IPS-18a (cell line): ENCODE data around the gene TSPYL1.
"Not testable (repeated sequence)": the region's sequence is repeated elsewhere in the genome, so short reads cannot be mapped to it uniquely, and the experiment has no call there.

Experiments used
- H3K27ac ChIP-seq: one replicate; pipeline ENCODE4 v1.5.1; 2013; ENCODE audit warnings: low read length
- H3K27me3 ChIP-seq: one replicate; pipeline ENCODE4 v1.6.1; 2013; ENCODE audit warnings: mild to moderate bottlenecking, low read length; ENCODE audit not compliant: control insufficient read depth, insufficient read depth
- H3K36me3 ChIP-seq: one replicate; pipeline ENCODE4 v1.6.1; 2013; ENCODE audit warnings: low read depth, low read length; ENCODE audit not compliant: control insufficient read depth
- H3K4me1 ChIP-seq: one replicate; pipeline ENCODE4 v1.6.1; 2013; ENCODE audit warnings: low read depth, low read length; ENCODE audit not compliant: control insufficient read depth
- H3K4me3 ChIP-seq: one replicate; pipeline ENCODE4 v1.5.1; 2013; ENCODE audit warnings: low read length
- H3K9ac ChIP-seq: one replicate; pipeline ENCODE4 v1.6.1; 2013; ENCODE audit warnings: mild to moderate bottlenecking, low read length, moderate library complexity
- H3K9me3 ChIP-seq: one replicate; pipeline ENCODE4 v1.6.1; 2013; ENCODE audit warnings: low read depth, low read length; ENCODE audit not compliant: control insufficient read depth

Gene TSPYL1

DNA sequence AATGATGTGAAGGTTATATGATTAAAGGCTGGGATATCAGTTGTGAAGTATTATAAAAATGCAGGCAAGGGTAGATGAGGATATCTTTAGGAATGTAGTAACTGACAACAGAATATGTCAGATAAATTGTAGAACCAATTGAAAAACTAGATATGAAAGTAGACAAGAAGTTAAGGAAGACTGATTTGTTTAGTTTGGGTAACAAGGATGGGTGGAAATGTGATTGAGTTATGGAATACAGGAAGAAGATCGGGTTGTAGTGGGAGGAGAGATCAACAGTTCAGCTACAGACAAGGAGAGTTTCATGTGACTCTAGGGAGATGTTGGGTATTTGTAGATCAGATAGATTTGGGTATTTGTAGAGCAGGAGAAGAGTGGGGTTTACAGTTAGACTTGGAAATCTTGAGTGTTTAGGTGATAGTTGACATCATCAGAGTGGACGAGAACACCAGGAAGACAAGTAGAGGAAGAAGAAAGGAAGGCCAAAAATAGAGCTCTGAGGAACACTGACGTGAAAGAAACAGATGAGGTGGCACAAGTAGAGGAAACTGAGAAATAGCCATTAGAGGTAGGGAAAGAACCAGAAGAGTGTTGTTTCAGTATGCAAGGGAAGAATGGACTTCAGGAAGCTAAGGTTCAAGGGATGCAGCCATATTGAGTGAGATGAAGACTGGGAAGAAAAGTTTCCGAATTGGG lies 12.1 kb upstream of the TSPYL1 start:
- H3K4me3 ChIP-seq, result no peak overlapping the region
- no peaks in the 10 kb centered on the region for H3K9me3 ChIP-seq
- no peaks in the 10 kb centered on the region for H3K27me3 ChIP-seq
- H3K36me3 ChIP-seq, result no peaks in the 10 kb centered on the region
- H3K4me1 ChIP-seq, result no peaks in the 10 kb centered on the region
- no peak overlapping the region for H3K27ac ChIP-seq
- no peak overlapping the region for H3K9ac ChIP-seq

DNA sequence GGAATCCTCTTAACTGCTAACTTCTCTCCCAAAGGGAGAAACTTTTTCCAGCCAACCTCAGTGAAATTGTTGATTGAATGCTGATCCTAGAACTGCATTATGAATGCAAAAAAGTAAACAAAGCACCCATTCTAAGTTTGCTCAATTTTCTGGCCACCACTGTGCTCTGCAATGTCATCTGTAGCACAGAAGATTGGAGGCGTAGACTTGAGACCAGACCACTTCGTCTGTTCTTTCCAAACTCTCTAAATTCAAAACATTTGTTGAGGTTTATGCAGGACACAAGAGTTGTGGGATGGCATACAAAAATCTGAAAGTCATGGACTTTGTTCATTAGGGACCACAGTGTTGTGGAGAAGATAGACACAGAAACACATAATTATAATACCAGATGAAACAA lies 11.1 kb upstream of the TSPYL1 start:
- Histone ChIP-seq H3K9me3 (no peaks in the 10 kb centered on the region), H3K9ac (no peak overlapping the region), H3K4me1 (no peaks in the 10 kb centered on the region), H3K4me3 (no peak overlapping the region), H3K27ac (no peak overlapping the region), H3K27me3 (no peaks in the 10 kb centered on the region), H3K36me3 (no peaks in the 10 kb centered on the region)

DNA sequence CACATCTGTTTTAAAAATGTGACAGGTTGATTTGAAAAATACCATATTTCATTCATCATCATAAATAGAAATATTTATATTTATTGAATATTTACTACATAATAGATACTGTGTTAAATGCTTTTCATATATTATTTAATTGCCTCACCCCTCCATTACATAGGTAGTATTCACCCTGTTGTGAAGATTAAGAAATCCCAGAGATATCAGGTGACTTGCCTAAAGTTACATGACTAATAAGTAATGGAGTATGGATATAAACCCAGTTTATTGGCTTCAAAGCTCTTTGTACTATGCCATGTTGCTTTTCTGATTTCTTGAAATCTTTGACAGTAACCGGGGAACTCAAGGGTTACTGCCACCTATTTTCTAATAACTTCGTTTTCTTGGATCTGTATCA lies 10.1 kb upstream of the TSPYL1 start:
- H3K27me3 ChIP-seq, result no peaks in the 10 kb centered on the region
- H3K4me1 ChIP-seq, result no peaks in the 10 kb centered on the region
- no peak overlapping the region for H3K4me3 ChIP-seq
- no peak overlapping the region for H3K9ac ChIP-seq
- H3K9me3 ChIP-seq, result no peaks in the 10 kb centered on the region
- no peaks in the 10 kb centered on the region for H3K36me3 ChIP-seq
- no peak overlapping the region for H3K27ac ChIP-seq

DNA sequence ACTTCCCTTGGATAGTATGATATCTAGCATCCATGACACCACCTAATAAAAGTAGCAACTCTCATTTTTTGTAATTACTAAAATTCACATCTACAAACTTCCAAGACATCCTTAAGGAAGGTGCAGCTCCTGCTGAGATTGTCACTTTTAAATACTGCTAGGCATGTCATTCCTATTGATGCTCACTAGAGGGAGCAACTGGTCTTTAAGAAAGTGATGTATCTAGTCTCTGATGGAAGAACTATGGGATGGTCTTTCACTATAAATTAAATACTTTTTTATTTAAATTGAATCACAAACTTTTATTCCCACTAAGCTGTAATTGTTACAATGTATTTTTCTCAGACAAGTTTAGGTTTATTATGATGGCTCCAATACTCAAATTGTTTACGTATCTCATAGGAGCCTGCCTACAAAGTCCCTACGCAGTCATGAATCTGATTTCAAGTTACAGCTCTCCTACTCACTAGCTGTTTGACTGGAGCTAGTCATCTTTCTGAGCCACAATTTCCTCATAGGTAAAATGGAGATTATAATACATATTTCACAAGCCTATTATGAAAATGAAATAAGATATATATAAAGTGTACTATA lies 8.1 kb upstream of the TSPYL1 start:
- Histone ChIP-seq H3K9ac (no peak overlapping the region), H3K4me1 (no peaks in the 10 kb centered on the region), H3K36me3 (no peaks in the 10 kb centered on the region), H3K27ac (no peak overlapping the region), H3K27me3 (no peaks in the 10 kb centered on the region), H3K9me3 (no peaks in the 10 kb centered on the region), H3K4me3 (no peak overlapping the region)

DNA sequence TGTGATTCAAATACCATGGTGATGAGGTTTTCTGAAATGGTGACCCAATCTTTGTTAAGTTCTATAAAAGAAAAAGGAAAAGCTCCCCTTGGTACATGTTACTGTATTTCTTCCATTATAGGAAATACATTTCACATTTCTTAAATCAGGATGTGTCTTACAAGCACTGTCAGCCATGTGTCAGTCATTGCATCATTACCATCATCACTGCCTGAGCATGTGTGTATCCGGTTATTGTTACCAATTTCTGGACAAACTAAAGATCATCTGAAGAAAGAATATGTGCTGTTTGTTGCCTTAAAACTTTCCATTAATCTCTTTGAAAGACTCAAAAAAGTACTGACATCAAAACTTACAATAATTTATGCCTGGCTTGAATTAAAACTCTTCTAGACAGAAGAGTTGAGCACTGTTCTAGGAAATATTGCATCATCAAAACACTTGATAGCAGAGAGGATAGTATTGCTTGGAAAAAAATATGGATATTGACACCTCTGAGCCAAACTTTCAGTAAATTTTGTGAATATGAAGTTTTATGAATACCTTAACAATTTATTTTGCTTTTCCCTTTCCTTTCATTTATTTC lies 7.1 kb upstream of the TSPYL1 start:
- Histone ChIP-seq H3K9ac (no peak overlapping the region), H3K9me3 (no peaks in the 10 kb centered on the region), H3K4me1 (no peaks in the 10 kb centered on the region), H3K4me3 (no peak overlapping the region), H3K27ac (no peak overlapping the region), H3K36me3 (no peaks in the 10 kb centered on the region), H3K27me3 (no peaks in the 10 kb centered on the region)

DNA sequence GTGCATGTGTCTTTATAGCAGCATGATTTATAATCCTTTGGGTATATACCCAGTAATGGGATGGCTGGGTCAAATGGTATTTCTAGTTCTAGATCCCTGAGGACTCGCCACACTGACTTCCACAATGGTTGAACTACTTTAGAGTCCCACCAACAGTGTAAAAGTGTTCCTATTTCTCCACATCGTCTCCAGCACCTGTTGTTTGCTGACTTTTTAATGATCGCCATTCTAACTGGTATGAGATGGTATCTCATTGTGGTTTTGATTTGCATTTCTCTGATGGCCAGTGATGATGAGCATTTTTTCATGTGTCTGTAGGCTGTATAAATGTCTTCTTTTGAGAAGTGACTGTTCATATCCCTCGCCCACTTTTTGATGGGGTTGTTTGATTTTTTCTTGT lies 5.3 kb upstream of the TSPYL1 start:
- not testable (repeated sequence) for H3K9me3 ChIP-seq, H3K9ac ChIP-seq, H3K4me1 ChIP-seq, H3K27ac ChIP-seq, H3K27me3 ChIP-seq, H3K36me3 ChIP-seq, H3K4me3 ChIP-seq

DNA sequence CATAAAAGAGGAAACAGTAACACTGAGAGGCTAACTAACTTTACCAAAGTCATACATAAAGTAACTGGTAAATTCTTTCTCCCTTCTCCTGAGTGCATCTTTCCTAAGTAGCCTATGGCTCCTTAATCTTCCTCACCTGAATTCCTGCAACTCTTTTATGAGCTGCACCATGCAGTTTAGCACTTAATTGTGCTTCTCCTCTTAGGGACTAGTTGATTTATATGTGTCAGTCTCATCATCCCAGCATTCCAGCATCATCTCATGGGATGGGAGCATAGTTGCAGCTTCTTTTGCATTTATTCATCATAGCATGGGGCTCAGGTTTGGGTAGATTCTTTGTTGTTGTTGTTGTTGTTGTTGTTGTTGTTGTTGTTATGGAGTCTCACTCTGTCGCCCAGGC lies 3.5 kb upstream of the TSPYL1 start:
- Histone ChIP-seq H3K27ac (no peak overlapping the region), H3K9me3 (no peaks in the 10 kb centered on the region), H3K4me1 (peaks cover 3% of the 10 kb centered on the region), H3K9ac (no peak overlapping the region), H3K27me3 (no peaks in the 10 kb centered on the region), H3K36me3 (no peaks in the 10 kb centered on the region), H3K4me3 (no peak overlapping the region)

DNA sequence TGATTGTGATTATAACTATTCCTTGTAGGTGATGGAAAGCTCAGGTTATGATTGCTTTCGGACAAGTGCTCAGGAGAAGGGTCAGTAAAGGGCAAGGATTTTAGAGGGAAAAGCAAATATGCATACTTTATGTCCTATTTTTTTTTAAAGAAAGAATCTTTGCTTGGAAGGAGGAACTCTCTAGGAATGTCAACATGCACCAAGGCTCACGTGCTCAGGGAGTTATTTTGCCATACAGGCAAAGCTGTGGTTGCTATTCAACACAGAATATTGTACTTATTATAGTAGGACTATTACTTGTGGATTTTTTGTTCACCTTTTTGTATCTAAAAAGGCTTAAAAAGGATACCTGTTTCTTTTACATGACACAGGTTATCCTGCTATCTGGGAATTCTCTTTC lies 3.0 kb upstream of the TSPYL1 start:
- H3K4me1 ChIP-seq, result peaks cover 8% of the 10 kb centered on the region
- no peaks in the 10 kb centered on the region for H3K36me3 ChIP-seq
- H3K9ac ChIP-seq, result no peak overlapping the region
- no peak overlapping the region for H3K27ac ChIP-seq
- no peaks in the 10 kb centered on the region for H3K9me3 ChIP-seq
- H3K27me3 ChIP-seq, result no peaks in the 10 kb centered on the region
- no peak overlapping the region for H3K4me3 ChIP-seq

DNA sequence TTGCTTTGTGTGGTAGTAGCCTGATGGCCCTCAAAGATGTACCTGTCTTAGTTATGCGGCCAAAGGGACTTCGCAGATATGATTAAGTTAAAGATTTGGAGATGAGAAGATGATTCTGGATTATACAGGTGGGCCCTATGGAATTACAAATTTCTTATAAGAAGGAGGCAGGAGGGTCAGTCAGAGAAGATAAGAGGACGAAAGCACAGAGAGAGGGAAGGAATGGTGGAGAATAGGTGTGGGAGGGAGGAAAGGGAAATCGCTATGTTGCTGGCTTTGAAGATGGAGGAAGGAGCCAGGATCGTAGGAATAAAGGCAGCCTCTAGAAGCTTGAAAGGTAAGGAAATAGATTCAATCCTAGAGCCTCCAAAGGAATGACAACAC lies 1.2 kb upstream of the TSPYL1 start:
- Histone ChIP-seq H3K4me3 (peak overlapping the region; percentile 95), H3K9ac (peak overlapping the region; percentile 97), H3K4me1 (peaks cover 23% of the 10 kb centered on the region), H3K36me3 (no peaks in the 10 kb centered on the region), H3K9me3 (no peaks in the 10 kb centered on the region), H3K27ac (no peak overlapping the region), H3K27me3 (no peaks in the 10 kb centered on the region)

DNA sequence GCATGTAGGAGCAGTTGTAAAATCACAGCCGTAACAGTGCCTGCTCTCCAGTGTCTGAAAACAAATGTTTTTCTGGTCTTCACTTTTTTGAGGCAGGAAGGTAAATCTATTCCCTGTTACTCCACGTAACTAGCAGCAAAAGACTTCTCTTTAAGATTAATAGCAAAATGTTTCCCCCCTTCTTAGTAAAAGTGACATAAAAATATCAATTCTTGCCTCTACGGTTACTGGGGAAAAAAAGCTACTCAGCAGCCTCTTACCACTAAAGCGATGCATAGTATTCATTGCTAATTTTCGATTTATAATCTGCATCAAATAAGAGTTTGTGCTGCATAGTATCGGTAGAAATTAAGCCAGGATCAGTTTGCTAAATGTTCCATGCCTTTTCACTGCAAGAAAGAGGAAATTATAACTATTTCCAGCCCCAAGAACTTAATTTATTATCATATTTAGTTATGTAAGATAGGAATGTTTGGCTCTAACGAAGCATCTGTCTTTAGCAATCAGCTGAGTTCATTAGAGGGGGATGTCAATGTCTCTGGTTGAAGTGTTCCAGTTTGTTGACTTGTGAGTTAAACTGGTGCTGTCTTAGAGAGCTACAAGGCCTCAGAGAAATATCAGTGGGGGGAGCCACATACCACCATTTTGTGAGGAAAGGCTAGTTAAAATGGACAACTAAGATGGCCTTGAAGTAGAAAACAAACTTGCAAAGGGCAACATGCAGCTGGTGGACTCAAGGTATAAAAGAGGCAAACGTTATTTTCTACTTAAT lies 617 bp upstream of the TSPYL1 start:
- Histone ChIP-seq H3K9me3 (no peaks in the 10 kb centered on the region), H3K4me1 (peaks cover 23% of the 10 kb centered on the region), H3K27me3 (no peaks in the 10 kb centered on the region), H3K9ac (peak overlapping the region; percentile 97), H3K27ac (peak overlapping the region; percentile 97), H3K36me3 (no peaks in the 10 kb centered on the region), H3K4me3 (peak overlapping the region; percentile 95)

DNA sequence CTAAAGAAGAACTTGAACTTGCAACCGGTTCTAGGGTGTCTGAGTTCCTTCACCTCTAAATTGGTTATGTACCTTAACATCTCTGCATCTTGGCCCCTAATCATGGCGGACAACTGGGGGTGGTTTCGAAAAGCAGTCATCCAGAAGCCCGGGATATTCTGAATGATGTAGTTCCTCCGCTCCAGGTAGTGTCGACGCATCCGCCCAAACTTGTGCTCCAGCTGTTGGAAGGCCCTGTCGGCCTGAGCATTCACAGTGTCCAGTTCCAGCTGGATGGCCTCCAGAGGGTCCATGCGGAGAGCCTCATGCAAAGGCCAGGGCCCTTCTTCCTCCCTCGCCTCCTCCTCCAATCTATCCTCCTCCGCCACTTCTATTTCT lies 887 bp downstream of the TSPYL1 start:
- H3K9ac ChIP-seq, result peak overlapping the region; percentile 97
- no peaks in the 10 kb centered on the region for H3K9me3 ChIP-seq
- H3K4me1 ChIP-seq, result peaks cover 23% of the 10 kb centered on the region
- H3K4me3 ChIP-seq, result peak overlapping the region; percentile 95
- peaks cover 3% of the 10 kb centered on the region for H3K36me3 ChIP-seq
- no peaks in the 10 kb centered on the region for H3K27me3 ChIP-seq
- H3K27ac ChIP-seq, result peak overlapping the region; percentile 92
